ENCODE data around the gene MAST4.

- no peak for TF ChIP-seq EZH2phosphoT487 (IDR thresholded peaks at IDR 0.05; ENCODE audit: borderline replicate concordance, low read length)
- no peak for TF ChIP-seq CTCF (IDR thresholded peaks at IDR 0.05; ENCODE audit: low read depth, low read length, poor library complexity, severe bottlenecking)
These were observed 592.8 kb downstream of the MAST4 start for GRCh38 chr5:67189079-67189354.

Data from DOHH2 (cell line).